K562 (cell line): ENCODE data around the gene COL9A3. TPM values are rescaled to one million over a fixed set of nuclear protein-coding genes. Genes with fewer than 3 reads are reported as not detected.

Experiments
- ATAC-seq: fragments of 200-7000 bp; cut with Tn5 transposase; 3 replicates; pipeline ENCODE4 v1.9.1; 2020; ENCODE audit warnings: moderate library complexity
- BruUV-seq: library from RNA; stranded (reverse); fragments of 400-500 nt; replicated peaks from 2 replicates; lab custom pipeline; 2021; lab: Mats Ljungman, UMichigan
- CTCF ChIA-PET: fragments of 300-600 bp; formaldehyde crosslinking; extraction: SDS; loops from one replicate; lab custom pipeline; 2021; ENCODE audit warnings: low intra/inter-chr PET ratio; lab: Yijun Ruan, JAX
- POLR2A ChIA-PET: fragments of 300-600, 350-650 bp; sonication (Branson Sonifier 250); formaldehyde crosslinking; extraction: SDS; loops from one replicate; lab custom pipeline; 2021; ENCODE audit warnings: antibody characterized with exemption, inconsistent platforms; lab: Yijun Ruan, JAX
- DNase-seq, 4 experiments: peaks; one replicate each; pipeline versions ENCODE4 v3.0.0 to v3.0.0-alpha.2; 2011 to 2018; ENCODE audit warnings: low spot score in 3 of 4, mixed read lengths in 3 of 4; ENCODE audit errors: extremely low read depth in 1 of 4
- FAIRE-seq: peaks from 2 replicates; lab custom pipeline; 2011; peaks lifted over from hg19 to GRCh38; lab: Jason Lieb, UNC
- H2AFZ ChIP-seq: 2 replicates; pipeline ENCODE4 v1.6.0; 2011; ENCODE audit warnings: low read depth, low read length, control low read depth, inconsistent platforms
- H3K27ac ChIP-seq: fragments of 200-600 bp; 3 replicates; pipeline ENCODE4 v1.8.0; 2011; ENCODE audit warnings: low read depth, mild to moderate bottlenecking, control low read depth, inconsistent platforms, low read length, moderate library complexity, mixed read lengths; ENCODE audit errors: extremely low read depth
- H3K27me3 ChIP-seq, 2 experiments: fragments of 300-600 bp in 1 of 2; 2 replicates in 1 of 2; 3 replicates in 1 of 2; pipeline versions ENCODE4 v1.6.0 to v1.8.0; 2011; ENCODE audit warnings: inconsistent platforms in 2 of 2, low read length in 2 of 2, mild to moderate bottlenecking in 1 of 2, mixed read lengths in 1 of 2, moderate library complexity in 1 of 2; ENCODE audit not compliant: control insufficient read depth in 2 of 2, insufficient read depth in 2 of 2
- H3K36me3 ChIP-seq: fragments of 300-600 bp; 3 replicates; pipeline ENCODE4 v1.8.0; 2011; ENCODE audit warnings: mild to moderate bottlenecking, low read length, inconsistent platforms; ENCODE audit not compliant: control insufficient read depth, insufficient read depth
- H3K4me1 ChIP-seq, 2 experiments: fragments of 200-600 bp in 1 of 2; replicated peaks in 1 of 2; 2 replicates in 1 of 2; 3 replicates in 1 of 2; pipeline versions ENCODE4 v1.5.1 to v1.8.0; 2011; ENCODE audit warnings: inconsistent platforms in 2 of 2, low read length in 2 of 2, mild to moderate bottlenecking in 1 of 2, mixed read lengths in 1 of 2, moderate library complexity in 1 of 2; ENCODE audit not compliant: control insufficient read depth in 2 of 2, insufficient read depth in 2 of 2
- H3K4me2 ChIP-seq: 2 replicates; pipeline ENCODE4 v1.6.1; 2011; ENCODE audit warnings: low read length, control low read depth, inconsistent platforms, mixed read lengths; ENCODE audit not compliant: insufficient read depth
- H3K4me3 ChIP-seq: fragments of 200-600 bp; sonication (generic), shearing (Covaris generic); 2 replicates; pipeline ENCODE4 v1.5.1; 2016; ENCODE audit warnings: control low read depth, inconsistent platforms
- H3K79me2 ChIP-seq: fragments of 200-600 bp; 3 replicates; pipeline ENCODE4 v1.8.0; 2011; ENCODE audit warnings: low read length, inconsistent platforms; ENCODE audit not compliant: control insufficient read depth, insufficient read depth
- H3K9ac ChIP-seq, 2 experiments: 2 replicates each; pipeline versions ENCODE4 v1.6.0 to v1.6.1; 2011; ENCODE audit warnings: low read depth in 2 of 2, low read length in 2 of 2, control low read depth in 1 of 2, inconsistent platforms in 1 of 2, mild to moderate bottlenecking in 1 of 2, mixed read lengths in 1 of 2; ENCODE audit not compliant: insufficient read depth in 1 of 2
- H3K9me1 ChIP-seq: one replicate; pipeline ENCODE4 v1.6.0; 2011; ENCODE audit warnings: inconsistent platforms, mild to moderate bottlenecking, low read length, moderate library complexity; ENCODE audit not compliant: control insufficient read depth, insufficient read depth
- H3K9me3 ChIP-seq: replicated peaks from 2 replicates; pipeline ENCODE4 v1.5.1; 2011; ENCODE audit warnings: low read depth, low read length, inconsistent platforms; ENCODE audit not compliant: control insufficient read depth, insufficient read depth
- H4K20me1 ChIP-seq: replicated peaks from 2 replicates; pipeline ENCODE4 v1.6.1; 2011; ENCODE audit warnings: low read length, inconsistent platforms, mixed read lengths; ENCODE audit not compliant: control insufficient read depth, insufficient read depth
- CBX8 ChIP-seq: fragments of 200-600 bp; sonication (generic); IDR thresholded peaks from 2 replicates; pipeline ENCODE4 v1.6.1; 2012; ENCODE audit warnings: borderline replicate concordance, mixed run types, low read depth, mild to moderate bottlenecking, moderate library complexity, mixed read lengths, low read length, control low read depth, inconsistent platforms; ENCODE audit not compliant: poor library complexity, severe bottlenecking; ENCODE audit errors: extremely low read depth
- CCAR2 ChIP-seq: fragments of 200-400 bp; formaldehyde crosslinking; IDR thresholded peaks from 2 replicates; pipeline ENCODE4 v1.6.1; 2017; ENCODE audit warnings: mild to moderate bottlenecking, low read depth, low read length
- GTF2B ChIP-seq: IDR thresholded peaks from 2 replicates; pipeline ENCODE4 v1.6.1; 2011; ENCODE audit not compliant: insufficient read length; ENCODE audit errors: extremely low read depth
- POLR2G ChIP-seq: fragments of 200-400 bp; formaldehyde crosslinking; IDR thresholded peaks from 2 replicates; pipeline ENCODE4 v1.6.1; 2017; ENCODE audit warnings: low read depth, mild to moderate bottlenecking, antibody characterized with exemption, low read length, moderate library complexity
- XRCC3 ChIP-seq: fragments of 450-650 bp; IDR thresholded peaks from 2 replicates; pipeline ENCODE4 v1.6.1; 2017; ENCODE audit warnings: mild to moderate bottlenecking, moderate library complexity
- WGBS: fragments of 100-300 bp; shearing (Covaris generic); methylation state at CpG from one replicate; pipeline ENCODE4 v1.1.6; 2016; ENCODE audit warnings: low coverage, mixed read lengths; ENCODE audit not compliant: insufficient coverage; ENCODE audit errors: missing lambda C conversion rate; 5-methylcytosine and 5-hydroxymethylcytosine counted together
- in situ Hi-C: fragments of 300-500 bp; cut with MboI; formaldehyde crosslinking; loops from 4 replicates; pipeline ENCODE4 v1.15.0; 2018; ENCODE audit warnings: inconsistent platforms, mixed read lengths
- intact Hi-C: fragments of 100-400 bp; cut with micrococcal nuclease; formaldehyde crosslinking; loops from 2 replicates; pipeline ENCODE4 v1.14.2; 2022
- polyA plus RNA-seq, 8 experiments: library from polyadenylated mRNA; depleted of rRNA in 4 of 8; stranded (reverse) in 5 of 8; unstranded in 3 of 8; fragments of >200 nt; fragmentation: Nextera tagmentation in 2 of 8; fragmentation: Illumina TruSeq in 1 of 8; extraction: Ambion mirVana in 2 of 8; extraction: Trizol in 1 of 8; gene quantifications; 2 replicates each; pipeline versions ENCODE4 v1.2.1 to v1.2.3, GENCODE V29; 2011 to 2014; ENCODE audit warnings: inconsistent platforms in 1 of 8, missing spikeins in 1 of 8
- total RNA-seq, 7 experiments: library from RNA; depleted of rRNA in 6 of 7; stranded (reverse); fragments of >200 nt in 6 of 7; fragmentation: Illumina TruSeq in 2 of 7; extraction: Trizol in 2 of 7; gene quantifications; 2 replicates each; pipeline versions ENCODE4 v1.2.1 to v1.2.3, GENCODE V29; 2011 to 2021; ENCODE audit warnings: low replicate concordance in 1 of 7
- TF ChIP-seq, protein P1 (sequence below): fragments of 450-650 bp; IDR thresholded peaks from 2 replicates; pipeline ENCODE4 v1.7.0; 2016; ENCODE audit warnings: borderline replicate concordance

The COL9A3 gene
- total and polyA plus RNA-seq, 9 of the 15 experiments (the other 6 are each of a cell fraction or from before 2014, with no cell fraction given) = 0.14 to 3.6 (median 0.88) TPM; not detected in 1

DNA sequence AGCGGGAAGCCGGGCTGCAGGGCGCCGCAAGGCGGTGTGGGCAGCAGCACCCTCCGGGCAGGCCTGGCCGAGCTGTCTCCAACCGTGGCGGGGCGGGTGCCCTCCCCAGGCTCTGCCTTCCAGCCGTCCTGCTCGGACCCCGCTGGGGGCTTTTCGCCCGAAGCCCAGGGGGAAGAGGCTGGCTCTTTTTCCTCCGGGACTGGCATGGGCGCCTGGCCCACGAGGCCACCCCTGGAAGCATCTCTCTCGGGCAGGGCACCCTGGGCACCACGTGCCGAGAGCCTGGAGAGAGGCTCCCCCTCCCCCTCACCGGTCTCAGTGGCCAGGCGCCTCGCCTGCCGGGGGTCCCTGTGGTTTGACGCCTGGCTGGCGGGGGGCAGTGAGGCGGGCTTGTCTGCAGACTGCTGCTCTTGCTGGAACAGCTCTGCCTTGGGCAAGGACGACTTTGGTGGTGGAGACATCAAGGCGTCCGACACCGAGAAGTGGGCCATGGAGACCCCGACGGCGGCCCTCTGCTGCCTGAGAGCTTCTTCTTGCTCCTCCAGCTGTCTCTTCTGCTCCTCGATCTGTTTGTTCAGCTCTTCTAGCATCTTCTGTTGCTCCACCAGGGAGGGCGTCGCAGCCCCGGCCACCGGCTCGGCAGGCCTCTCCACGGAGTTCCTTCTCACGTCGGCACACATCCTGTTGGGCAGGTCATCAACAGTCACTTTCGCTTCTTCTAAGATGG, 64.2 kb downstream of the COL9A3 start:
- no peak for FAIRE-seq
- H3K27me3 ChIP-seq = no peaks in the 10 kb centered on the region
- BruUV-seq = no TSS peak

DNA sequence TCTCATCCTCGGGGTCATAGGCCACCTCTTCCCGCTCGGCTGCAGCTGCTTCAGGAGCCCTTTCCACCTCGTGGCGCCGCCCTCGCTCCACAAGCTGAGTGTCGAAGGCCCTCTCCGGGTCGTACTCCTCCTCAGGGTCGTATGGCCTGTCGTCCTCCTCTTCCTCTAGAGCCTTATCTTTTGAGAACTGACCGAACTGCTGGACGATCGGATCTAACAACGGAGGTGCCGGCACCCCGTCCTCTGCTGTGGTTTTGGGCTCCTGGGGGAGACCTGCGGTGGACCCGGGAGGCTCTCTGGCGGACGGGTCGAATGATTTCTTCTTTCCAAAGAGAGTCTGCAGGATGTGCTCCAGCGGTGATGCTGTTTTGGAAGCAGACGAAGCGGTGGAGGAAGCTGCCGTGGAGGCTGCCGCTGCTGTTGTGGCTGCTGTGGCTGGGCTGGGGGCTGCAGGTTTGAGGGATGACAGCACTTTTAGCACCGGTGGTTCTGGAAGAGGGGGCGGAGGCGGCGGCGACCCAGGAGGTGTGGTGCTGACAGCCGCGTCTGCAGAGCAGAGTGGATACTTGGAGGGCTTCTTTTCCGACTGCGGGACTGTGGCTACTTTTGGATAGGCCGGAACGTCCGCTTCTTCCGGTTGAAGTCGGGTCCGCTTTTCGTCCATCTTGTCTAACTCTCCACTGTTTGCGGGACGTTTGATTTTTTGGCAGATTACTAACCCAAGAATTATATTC, 65.0 kb downstream of the COL9A3 start:
- Histone ChIP-seq H3K9me3 (no peaks in the 10 kb centered on the region), H3K4me2 (no peak overlapping the region), H2AFZ (no peak overlapping the region), H3K4me3 (no peak overlapping the region), H3K27ac (no peak overlapping the region), H4K20me1 (no peaks in the 10 kb centered on the region), H3K27me3 (no peaks in the 10 kb centered on the region), H3K36me3 (peaks cover 32% of the 10 kb centered on the region; the same call in 2 of the 3 replicates), H3K79me2 (no peaks in the 10 kb centered on the region), H3K4me1 (peaks cover 3 to 39% of the 10 kb centered on the region in 2 experiments; a peak in 4 of 5 replicates), H3K9me1 (peaks cover 4% of the 10 kb centered on the region), H3K9ac (no peak overlapping the region; a peak in 1 of 4 replicates)
- no peak for FAIRE-seq
- BruUV-seq = no TSS peak
- intact Hi-C loops = no loop called here
- TF ChIP-seq XRCC3 (no peak), CCAR2 (no peak), GTF2B (no peak)
- TF ChIP-seq, protein P1, sequence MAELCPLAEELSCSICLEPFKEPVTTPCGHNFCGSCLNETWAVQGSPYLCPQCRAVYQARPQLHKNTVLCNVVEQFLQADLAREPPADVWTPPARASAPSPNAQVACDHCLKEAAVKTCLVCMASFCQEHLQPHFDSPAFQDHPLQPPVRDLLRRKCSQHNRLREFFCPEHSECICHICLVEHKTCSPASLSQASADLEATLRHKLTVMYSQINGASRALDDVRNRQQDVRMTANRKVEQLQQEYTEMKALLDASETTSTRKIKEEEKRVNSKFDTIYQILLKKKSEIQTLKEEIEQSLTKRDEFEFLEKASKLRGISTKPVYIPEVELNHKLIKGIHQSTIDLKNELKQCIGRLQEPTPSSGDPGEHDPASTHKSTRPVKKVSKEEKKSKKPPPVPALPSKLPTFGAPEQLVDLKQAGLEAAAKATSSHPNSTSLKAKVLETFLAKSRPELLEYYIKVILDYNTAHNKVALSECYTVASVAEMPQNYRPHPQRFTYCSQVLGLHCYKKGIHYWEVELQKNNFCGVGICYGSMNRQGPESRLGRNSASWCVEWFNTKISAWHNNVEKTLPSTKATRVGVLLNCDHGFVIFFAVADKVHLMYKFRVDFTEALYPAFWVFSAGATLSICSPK = no peak
- ChIA-PET POLR2A (interaction anchor here (0.6 kb wide), 1 partner anchor 98 kb away, joined by 3 read pairs; no protein-coding TSS in a partner anchor), CTCF (no interaction called here)
- 90% methylated on average over 35 of the region's 46 CpGs for WGBS
- no peak for ATAC-seq
- no peak for DNase-seq
- in situ Hi-C loops = no loop called here

More for the DNA sequence above, 64.2 kb downstream of the COL9A3 start:
- in situ Hi-C loops (no loop called here), intact Hi-C loops (no loop called here)
- no peaks in the 10 kb centered on the region for H3K9me3 ChIP-seq
- no peak overlapping the region for H2AFZ ChIP-seq
- no peak overlapping the region for H3K27ac ChIP-seq
- peaks cover 4% of the 10 kb centered on the region for H3K9me1 ChIP-seq
- DNase-seq = no peak
- no peaks in the 10 kb centered on the region for H3K79me2 ChIP-seq
- H4K20me1 ChIP-seq = no peaks in the 10 kb centered on the region
- TF ChIP-seq CBX8 (no peak), POLR2G (0 out of 2 replicates have a peak, but pooled peaks have one; percentile 10)
- ChIA-PET CTCF (no interaction called here), POLR2A (no interaction called here)
- peaks cover 25% of the 10 kb centered on the region; the same call in 1 of the 3 replicates for H3K36me3 ChIP-seq
- H3K9ac ChIP-seq = no peak overlapping the region
- peaks cover 3 to 46% of the 10 kb centered on the region in 2 experiments; a peak in 4 of 5 replicates for H3K4me1 ChIP-seq
- H3K4me2 ChIP-seq = no peak overlapping the region
- H3K4me3 ChIP-seq = no peak overlapping the region
- ATAC-seq = no peak
- 95% methylated on average over 22 of the region's 45 CpGs for WGBS
